GM12878 (cell line): ENCODE measurements around the gene RALGPS1. TPM values are rescaled to one million over a fixed set of nuclear protein-coding genes. Genes with fewer than 3 reads are reported as not detected.

Source experiments
- ATAC-seq: fragments of 200-7000 bp; cut with Tn5 transposase; 3 replicates; pipeline ENCODE4 v1.9.1; 2020; ENCODE audit warnings: mild to moderate bottlenecking, moderate library complexity
- BruUV-seq: library from RNA; stranded (reverse); fragments of 400-500 nt; replicated peaks from 2 replicates; lab custom pipeline; 2021; lab: Mats Ljungman, UMichigan
- CTCF ChIA-PET: fragments of 300-600 bp; sonication (Branson Sonifier 250); formaldehyde crosslinking; extraction: SDS; loops from one replicate; lab custom pipeline; 2021; ENCODE audit warnings: inconsistent platforms; lab: Yijun Ruan, JAX
- POLR2A ChIA-PET: fragments of 350-600 bp; formaldehyde crosslinking; extraction: SDS; loops from one replicate; lab custom pipeline; 2021; ENCODE audit warnings: inconsistent platforms; lab: Charles Lee
- RAD21 ChIA-PET: fragments of 300-600 bp; sonication (Branson Sonifier 250); formaldehyde crosslinking; loops from one replicate; lab custom pipeline; 2023; ENCODE audit warnings: antibody characterized with exemption; ENCODE audit not compliant: unreplicated experiment; lab: Charles Lee
- SMC1A ChIA-PET: fragments of 300-600 bp; sonication (Branson Sonifier 250); formaldehyde crosslinking; loops from one replicate; lab custom pipeline; 2023; ENCODE audit not compliant: unreplicated experiment, uncharacterized antibody; lab: Charles Lee
- DNase-seq: peaks from one replicate; pipeline ENCODE4 v3.0.0-alpha.2; 2011; ENCODE audit warnings: low read depth, low spot score
- FAIRE-seq: peaks from 3 replicates; lab custom pipeline; 2011; peaks lifted over from hg19 to GRCh38; lab: Jason Lieb, UNC
- H2AFZ ChIP-seq: 2 replicates; pipeline ENCODE4 v1.6.0; 2011; ENCODE audit warnings: low read depth, low read length, control low read depth; ENCODE audit not compliant: control insufficient read depth
- H3K27ac ChIP-seq: 2 replicates; pipeline ENCODE4 v1.5.1; 2011; ENCODE audit warnings: control low read depth; ENCODE audit not compliant: control insufficient read depth, insufficient read depth
- H3K27me3 ChIP-seq, 2 experiments: replicated peaks in 1 of 2; 2 replicates each; pipeline versions ENCODE4 v1.6.0 to v1.6.1; 2011; ENCODE audit warnings: low read length in 1 of 2; ENCODE audit not compliant: control insufficient read depth in 2 of 2, insufficient read depth in 2 of 2
- H3K36me3 ChIP-seq, 2 experiments: 2 replicates each; pipeline ENCODE4 v1.5.1; 2011; ENCODE audit warnings: low read length in 1 of 2; ENCODE audit not compliant: control insufficient read depth in 2 of 2, insufficient read depth in 2 of 2
- H3K4me1 ChIP-seq: 2 replicates; pipeline ENCODE4 v1.6.1; 2011; ENCODE audit warnings: mild to moderate bottlenecking, low read length, moderate library complexity, mixed read lengths; ENCODE audit not compliant: control insufficient read depth, insufficient read depth
- H3K4me2 ChIP-seq: 2 replicates; pipeline ENCODE4 v1.6.0; 2011; ENCODE audit warnings: control low read depth; ENCODE audit not compliant: control insufficient read depth, insufficient read depth
- H3K4me3 ChIP-seq: fragments of 200-600 bp; sonication (generic); 2 replicates; pipeline ENCODE4 v1.5.1; 2016
- H3K79me2 ChIP-seq: 2 replicates; pipeline ENCODE4 v1.6.0; 2011; ENCODE audit warnings: low read length; ENCODE audit not compliant: control insufficient read depth, insufficient read depth
- H3K9ac ChIP-seq: 2 replicates; pipeline ENCODE4 v1.8.0; 2011; ENCODE audit warnings: low read length, control low read depth, mixed read lengths; ENCODE audit not compliant: control insufficient read depth, insufficient read depth
- H3K9me3 ChIP-seq: replicated peaks from 3 replicates; pipeline ENCODE4 v1.5.1; 2011; ENCODE audit warnings: mild to moderate bottlenecking, low read length; ENCODE audit not compliant: control insufficient read depth, insufficient read depth
- H4K20me1 ChIP-seq: 2 replicates; pipeline ENCODE4 v1.6.0; 2011; ENCODE audit not compliant: control insufficient read depth, insufficient read depth
- ZNF24 ChIP-seq: fragments of 450-650 bp; IDR thresholded peaks from 2 replicates; pipeline ENCODE4 v1.6.1; 2017; ENCODE audit warnings: antibody characterized with exemption, mild to moderate bottlenecking
- WGBS: methylation state at CpG from one replicate; pipeline ENCODE4 v1.1.6; 2016; ENCODE audit warnings: low lambda C conversion rate; ENCODE audit not compliant: insufficient replicate concordance, insufficient coverage; ENCODE audit errors: missing lambda C conversion rate; 5-methylcytosine and 5-hydroxymethylcytosine counted together
- in situ Hi-C: fragments of 300-500 bp; cut with MboI; formaldehyde crosslinking; loops from 9 replicates; pipeline ENCODE4 v1.14.3; 2018; ENCODE audit warnings: mixed read lengths
- intact Hi-C: fragments of 100-400 bp; cut with micrococcal nuclease; formaldehyde crosslinking; loops from one replicate; pipeline ENCODE4 v1.14.2; 2022; ENCODE audit not compliant: unreplicated experiment
- polyA plus RNA-seq, 11 experiments: library from polyadenylated mRNA; depleted of rRNA in 4 of 11; unstranded in 6 of 11; stranded (reverse) in 5 of 11; fragments of >200 nt; fragmentation: Nextera tagmentation in 4 of 11; fragmentation: Illumina TruSeq in 1 of 11; extraction: Ambion mirVana in 4 of 11; extraction: Trizol in 1 of 11; gene quantifications; 1 replicate in 1 of 11; 2 replicates in 10 of 11; pipeline versions ENCODE4 v1.2.1 to v1.2.3, GENCODE V29; 2011 to 2016; ENCODE audit warnings: inconsistent platforms in 2 of 11, missing spikeins in 2 of 11, low read depth in 1 of 11
- total RNA-seq, 4 experiments: library from RNA; depleted of rRNA in 3 of 4; stranded (reverse); fragments of >200 nt in 3 of 4; fragmentation: Illumina TruSeq in 1 of 4; extraction: Trizol in 1 of 4; gene quantifications; 2 replicates each; pipeline versions ENCODE4 v1.2.1 to v1.2.3, GENCODE V29; 2013 to 2021
- TF ChIP-seq, protein P1 (sequence below): fragments of 450-650 bp; formaldehyde crosslinking; IDR thresholded peaks from 2 replicates; pipeline ENCODE4 v1.4.0; 2022; ENCODE audit warnings: mild to moderate bottlenecking, moderate library complexity

The RALGPS1 gene
- total and polyA plus RNA-seq, 10 of the 15 experiments (the other 5 are each of a cell fraction or from before 2014, with no cell fraction given): 0.13 to 5.6 (median 2.7) TPM

DNA sequence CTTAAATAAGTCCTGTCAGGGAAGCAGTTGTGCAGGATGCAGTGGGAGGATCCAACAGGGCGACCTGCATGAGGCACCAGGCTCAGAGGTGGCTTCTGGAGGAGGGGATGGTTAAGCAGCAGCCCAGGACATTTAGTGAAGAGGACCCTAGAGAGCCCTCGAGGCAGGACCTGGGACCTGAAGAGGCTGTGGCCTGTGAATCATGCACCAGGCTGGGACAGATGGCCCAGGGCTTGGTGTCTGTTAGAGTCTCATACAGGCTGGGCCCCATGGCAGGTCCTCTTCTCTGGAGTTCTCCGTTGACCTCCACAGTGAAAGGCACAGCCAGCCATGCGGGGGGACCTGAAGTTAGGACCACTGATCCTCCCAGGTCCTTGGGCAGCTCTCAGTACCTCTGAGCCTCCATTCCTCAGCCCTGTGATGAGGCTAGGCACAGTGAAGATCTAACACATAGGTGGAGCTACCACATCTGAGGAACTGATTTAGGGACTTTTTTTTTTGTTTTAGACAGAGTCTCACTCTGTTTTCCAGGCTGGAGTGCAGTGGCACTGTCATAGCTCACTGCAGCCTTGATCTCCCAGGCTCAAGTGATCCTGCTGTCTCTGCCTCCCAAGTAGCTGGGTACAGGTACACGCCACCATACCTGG lies 289.2 kb downstream of the RALGPS1 start:
- no TSS peak for BruUV-seq
- ChIA-PET POLR2A (no interaction called here), CTCF (interaction anchor here (0.5 to 11.7 kb wide), 7 partner anchors 11 to 801 kb away, joined by 3 to 172 read pairs (median 4); no protein-coding TSS in a partner anchor), RAD21 (interaction anchor here (0.9 kb wide), 1 partner anchor 34 kb away, joined by 3 read pairs; no protein-coding TSS in a partner anchor), SMC1A (interaction anchor here (0.6 to 0.7 kb wide), 2 partner anchors 236 to 257 kb away, joined by 3 to 4 read pairs; no protein-coding TSS in a partner anchor)
- FAIRE-seq (no peak), DNase-seq (no peak), ATAC-seq (no peak)
- Histone ChIP-seq H3K4me2 (no peak overlapping the region), H3K9me3 (no peaks in the 10 kb centered on the region), H2AFZ (no peak overlapping the region), H3K27ac (no peak overlapping the region), H3K79me2 (no peaks in the 10 kb centered on the region), H4K20me1 (no peaks in the 10 kb centered on the region), H3K4me3 (no peak overlapping the region), H3K36me3 (no peaks in the 10 kb centered on the region), H3K4me1 (peaks cover 4% of the 10 kb centered on the region), H3K9ac (no peak overlapping the region), H3K27me3 (no peaks in the 10 kb centered on the region)
- WGBS: 50% methylated on average over 5 of the region's 5 CpGs
- intact Hi-C loops: no loop called here
- in situ Hi-C loops: no loop called here
- no peak for TF ChIP-seq ZNF24
- TF ChIP-seq, protein P1, sequence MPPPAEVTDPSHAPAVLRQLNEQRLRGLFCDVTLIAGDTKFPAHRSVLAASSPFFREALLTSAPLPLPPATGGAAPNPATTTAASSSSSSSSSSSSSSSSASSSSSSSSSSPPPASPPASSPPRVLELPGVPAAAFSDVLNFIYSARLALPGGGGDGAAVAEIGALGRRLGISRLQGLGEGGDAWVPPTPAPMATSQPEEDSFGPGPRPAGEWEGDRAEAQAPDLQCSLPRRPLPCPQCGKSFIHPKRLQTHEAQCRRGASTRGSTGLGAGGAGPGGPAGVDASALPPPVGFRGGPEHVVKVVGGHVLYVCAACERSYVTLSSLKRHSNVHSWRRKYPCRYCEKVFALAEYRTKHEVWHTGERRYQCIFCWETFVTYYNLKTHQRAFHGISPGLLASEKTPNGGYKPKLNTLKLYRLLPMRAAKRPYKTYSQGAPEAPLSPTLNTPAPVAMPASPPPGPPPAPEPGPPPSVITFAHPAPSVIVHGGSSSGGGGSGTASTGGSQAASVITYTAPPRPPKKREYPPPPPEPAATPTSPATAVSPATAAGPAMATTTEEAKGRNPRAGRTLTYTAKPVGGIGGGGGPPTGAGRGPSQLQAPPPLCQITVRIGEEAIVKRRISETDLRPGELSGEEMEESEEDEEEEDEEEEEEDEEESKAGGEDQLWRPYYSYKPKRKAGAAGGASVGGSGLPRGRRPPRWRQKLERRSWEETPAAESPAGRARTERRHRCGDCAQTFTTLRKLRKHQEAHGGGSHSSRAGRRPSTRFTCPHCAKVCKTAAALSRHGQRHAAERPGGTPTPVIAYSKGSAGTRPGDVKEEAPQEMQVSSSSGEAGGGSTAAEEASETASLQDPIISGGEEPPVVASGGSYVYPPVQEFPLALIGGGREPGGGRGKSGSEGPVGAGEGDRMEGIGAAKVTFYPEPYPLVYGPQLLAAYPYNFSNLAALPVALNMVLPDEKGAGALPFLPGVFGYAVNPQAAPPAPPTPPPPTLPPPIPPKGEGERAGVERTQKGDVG (CRISPR knock-in tag): no peak
